Mammary epithelial cell (primary cell): ENCODE data around the gene TRAM2.

ENCODE experiments used
- CTCF ChIP-seq, 2 donors: IDR thresholded peaks in 1 of 2; conservative IDR thresholded peaks in 1 of 2; 2 replicates each; pipeline ENCODE4 v1.5.1; 2011 to 2012; ENCODE audit warnings: inconsistent platforms in 2 of 2, low read length in 2 of 2, mild to moderate bottlenecking in 2 of 2, control low read depth in 1 of 2, low read depth in 1 of 2; ENCODE audit not compliant: insufficient read depth in 1 of 2; ENCODE audit errors: extremely low read depth in 1 of 2
- EZH2 ChIP-seq: IDR thresholded peaks from 2 replicates; pipeline ENCODE4 v1.6.1; 2012; ENCODE audit warnings: low read length, inconsistent platforms, borderline replicate concordance

DNA sequence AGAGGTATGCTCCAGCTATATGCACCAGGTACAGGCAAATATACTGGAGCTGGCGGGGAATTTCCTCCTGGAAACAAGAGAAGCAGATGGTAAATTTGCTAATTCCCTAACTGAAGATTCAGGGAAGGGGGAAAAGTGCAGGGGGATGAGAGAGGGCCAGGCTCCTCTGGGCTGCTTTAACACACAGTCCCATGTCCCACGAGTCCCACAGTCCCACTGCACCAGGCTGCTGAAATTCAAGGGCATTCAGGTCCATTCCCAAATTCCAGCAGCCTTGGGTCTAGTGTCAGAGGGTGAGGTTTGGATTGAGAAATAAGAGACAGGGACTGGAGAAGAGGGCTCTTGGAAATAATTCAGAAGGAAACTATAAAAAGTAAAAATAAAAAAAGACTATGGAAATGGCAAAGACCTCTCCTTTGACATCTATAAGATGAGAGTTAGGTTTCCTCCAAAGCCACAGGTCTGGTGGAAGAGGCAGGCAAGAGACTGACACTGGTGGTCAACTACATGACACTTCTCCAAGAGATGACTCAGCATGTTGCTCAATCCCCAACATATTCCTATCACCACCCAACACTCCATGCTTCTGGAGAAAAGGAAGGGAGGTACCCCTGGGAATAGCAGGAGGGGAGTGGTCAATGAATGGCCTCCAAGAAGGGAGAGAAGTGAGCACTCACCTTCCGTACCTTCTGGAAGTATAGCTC lies 69.2 kb downstream of the TRAM2 start:
- TF ChIP-seq CTCF (conservative IDR thresholded peaks at IDR 0.05 in 1 of 2, IDR thresholded peaks at IDR 0.05 in 1 of 2; ENCODE audit: extremely low read depth in 1 of 2, insufficient read depth in 1 of 2, low read depth in 1 of 2, low read length in 2 of 2) (no peak), EZH2 (no peak)
